Measurements from ENCODE around the gene FXR2. TPM values are rescaled to one million over a fixed set of nuclear protein-coding genes. Genes with fewer than 3 reads are reported as not detected.
A peak's percentile ranks its signal among the peaks of the same experiment; 100 is the strongest.
"Not testable (repeated sequence)": the region's sequence is repeated elsewhere in the genome, so short reads cannot be mapped to it uniquely, and the experiment has no call there.

The FXR2 gene
- total RNA-seq, 1 experiment from 2014 or later = 49.4 TPM

GRCh38 chr17:7629939-7630571, 15.4 kb upstream of the FXR2 start, which contains the start of gene SHBG:
Gene SHBG, plus strand, starts transcription at chr17:7630135. Its CDS starts 38 bp downstream, at chr17:7630173.
- no peak for DNase-seq (ENCODE audit: low read depth)

GRCh38 chr17:7627250-7628121, 12.8 kb upstream of the FXR2 start, which contains the start of gene SAT2:
Gene SAT2, minus strand, starts transcription at chr17:7627821. Its CDS starts 186 bp downstream, at chr17:7627635.
- peak; percentile 94 for DNase-seq (ENCODE audit: low read depth)

- DNase-seq (ENCODE audit: low read depth) = no peak
Observed at GRCh38 chr17:7626956-7627249, 12.2 kb upstream of the FXR2 start.

GRCh38 chr17:7626307-7626706, 11.6 kb upstream of the FXR2 start:
- no peak for DNase-seq (ENCODE audit: low read depth)

GRCh38 chr17:7625749-7626148, 11.1 kb upstream of the FXR2 start:
- DNase-seq (ENCODE audit: low read depth) = not testable (repeated sequence)

- no peak for DNase-seq (ENCODE audit: low read depth)
Observed at GRCh38 chr17:7623661-7624060, 9.0 kb upstream of the FXR2 start.

- no peak for DNase-seq (ENCODE audit: low read depth)
Observed at GRCh38 chr17:7620835-7621234, 6.1 kb upstream of the FXR2 start.

GRCh38 chr17:7618608-7619007, 3.9 kb upstream of the FXR2 start:
- no peak for DNase-seq (ENCODE audit: low read depth)

- DNase-seq (ENCODE audit: low read depth) = no peak
Observed at GRCh38 chr17:7615265-7615747, 609 bp upstream of the FXR2 start.

GRCh38 chr17:7613769-7614424, 800 bp downstream of the FXR2 start:
- peak; percentile 37 for DNase-seq (ENCODE audit: low read depth)

- no peak for DNase-seq (ENCODE audit: low read depth)
Observed at GRCh38 chr17:7612294-7612640, 2.4 kb downstream of the FXR2 start.

- DNase-seq (ENCODE audit: low read depth) = no peak
Observed at GRCh38 chr17:7611635-7612293, 2.9 kb downstream of the FXR2 start.

GRCh38 chr17:7610641-7611040, 4.1 kb downstream of the FXR2 start:
- no peak for DNase-seq (ENCODE audit: low read depth)

- no peak for DNase-seq (ENCODE audit: low read depth)
Observed at GRCh38 chr17:7606280-7606679, 8.4 kb downstream of the FXR2 start.

GRCh38 chr17:7597561-7597960, 17.1 kb downstream of the FXR2 start:
- not testable (repeated sequence) for DNase-seq (ENCODE audit: low read depth)

- no peak for DNase-seq (ENCODE audit: low read depth)
Observed at GRCh38 chr17:7593296-7593695, 21.4 kb downstream of the FXR2 start.

GRCh38 chr17:7592422-7593021, 22.2 kb downstream of the FXR2 start:
- no peak for DNase-seq (ENCODE audit: low read depth)

GRCh38 chr17:7591596-7591995, 23.1 kb downstream of the FXR2 start:
- no peak for DNase-seq (ENCODE audit: low read depth)

GRCh38 chr17:7590743-7591142, 24.0 kb downstream of the FXR2 start:
- DNase-seq (ENCODE audit: low read depth) = peak; percentile 67

- DNase-seq (ENCODE audit: low read depth) = peak; percentile 78
Observed at GRCh38 chr17:7589891-7590691, 24.6 kb downstream of the FXR2 start, which contains the start of gene SOX15. Gene SOX15, minus strand, starts transcription at chr17:7590094. Its CDS starts 418 bp downstream, at chr17:7589676.
